SIG-M5 treated with dmso at 0.1 percent for 504 hours (cell line): Measurements from ENCODE around the gene SLC24A4.

Experiments used
- DNase-seq: peaks from one replicate; lab custom pipeline; 2025; ENCODE audit not compliant: unreplicated experiment; lab: John Stamatoyannopoulos, UW

SLC24A4 gene

DNA sequence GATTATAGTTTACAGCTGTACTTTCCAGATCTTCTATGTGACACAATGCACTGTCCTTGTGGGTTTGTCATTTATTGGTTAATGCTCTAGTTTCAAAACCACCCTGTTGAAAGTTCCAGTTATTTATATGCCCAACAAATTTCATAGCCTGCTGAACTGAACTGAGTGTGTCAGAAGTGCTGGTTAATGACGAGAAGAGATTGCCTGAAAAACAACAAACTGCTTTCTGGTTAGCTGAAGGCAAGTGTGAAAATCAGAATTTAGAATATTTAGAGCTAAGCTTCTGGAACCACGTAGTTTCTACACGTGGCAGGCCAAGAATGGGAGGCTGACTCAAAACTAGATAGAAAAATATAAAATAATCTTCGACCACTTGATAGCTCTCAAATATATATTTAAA is 171.5 kb downstream of the SLC24A4 start:
- peak; percentile 68 for DNase-seq

- DNase-seq: peak; percentile 58
Measured at GRCh38 chr14:92495027-92495426, 172.1 kb downstream of the SLC24A4 start.

- DNase-seq: no peak
Measured at GRCh38 chr14:92496191-92496857, 173.4 kb downstream of the SLC24A4 start.

DNA sequence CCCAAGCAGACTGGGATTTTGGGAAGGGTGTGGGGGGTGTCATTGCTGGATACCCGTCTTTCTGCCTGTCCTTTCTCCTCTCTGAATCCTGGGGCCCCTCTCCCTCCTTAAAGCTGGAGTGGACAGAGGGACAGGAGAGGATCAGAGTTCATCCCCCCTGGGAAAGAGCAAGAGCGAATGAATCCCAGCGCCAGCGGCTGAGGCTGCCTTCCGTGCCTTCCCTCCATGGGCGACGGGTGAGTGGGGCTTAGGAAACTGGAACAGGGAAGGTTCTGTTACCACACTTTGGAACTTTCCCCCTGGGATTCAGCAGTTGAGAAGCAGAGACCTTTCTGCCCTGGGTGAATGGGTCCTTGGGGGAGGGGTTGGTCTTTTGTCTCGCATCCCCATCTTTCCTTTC is 174.4 kb downstream of the SLC24A4 start:
- DNase-seq: no peak

DNA sequence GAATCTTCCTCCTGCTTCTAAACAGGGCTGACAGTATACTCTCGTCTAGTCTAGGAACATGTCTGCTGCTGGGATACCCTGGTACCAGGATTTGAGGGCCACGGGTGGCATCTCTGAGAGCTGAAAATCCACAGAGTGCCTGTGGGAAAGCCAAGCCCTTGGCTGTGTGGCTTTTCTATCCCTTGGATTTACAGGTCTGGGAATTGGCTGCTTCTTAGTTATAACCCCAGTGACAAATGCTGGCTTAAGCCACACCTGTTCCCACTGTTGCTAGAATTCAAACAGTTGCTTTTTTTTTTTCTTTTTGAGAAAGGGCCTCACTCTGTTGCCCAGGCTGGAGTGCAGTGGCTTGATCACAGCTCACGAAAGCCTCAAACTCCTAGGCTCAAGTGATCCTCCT is 176.3 kb downstream of the SLC24A4 start:
- DNase-seq: no peak

DNA sequence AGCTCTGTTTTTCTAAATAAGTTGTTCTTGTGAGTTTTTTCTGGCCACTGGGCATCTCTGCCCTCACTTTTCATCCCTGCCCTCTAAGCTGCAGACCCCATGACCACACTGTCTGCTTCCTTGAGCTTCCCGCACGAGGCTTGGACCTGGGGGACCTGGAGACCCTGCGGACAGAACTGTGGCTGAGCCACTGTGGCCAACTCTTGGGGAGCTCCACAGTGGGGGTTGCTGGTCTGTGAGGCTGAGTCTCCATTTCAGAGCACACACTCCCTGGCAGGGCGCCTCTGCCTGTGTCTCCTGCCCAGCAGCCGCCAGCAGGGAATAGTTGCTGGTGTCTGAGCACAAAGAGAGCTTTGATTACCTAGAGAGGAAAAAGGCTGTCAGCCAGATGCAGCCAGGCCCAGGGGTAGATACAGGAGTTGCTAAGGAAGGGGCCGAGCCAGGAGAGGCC is 177.6 kb downstream of the SLC24A4 start:
- DNase-seq: no peak

DNA sequence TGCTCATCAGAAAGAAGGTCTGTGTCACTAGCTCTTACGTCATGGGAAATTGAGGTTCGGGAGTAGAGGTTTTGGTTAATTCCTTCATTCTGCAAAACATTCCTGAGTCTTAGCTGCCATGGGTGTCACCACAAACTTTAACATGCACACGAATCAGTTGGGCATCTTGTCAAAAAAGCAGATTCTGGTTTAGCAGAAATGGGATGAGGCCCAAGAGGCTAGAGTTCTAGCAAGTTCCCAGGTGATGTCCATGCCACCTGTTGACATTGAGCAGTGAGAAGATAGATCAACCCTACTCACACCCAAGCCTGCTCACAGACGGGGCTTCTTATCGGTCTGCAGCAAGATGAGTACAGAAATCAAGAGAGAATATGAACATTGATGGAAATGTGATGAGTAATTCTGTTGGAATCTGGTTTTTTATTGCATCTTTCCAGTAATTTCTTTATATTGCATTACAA is 179.0 kb downstream of the SLC24A4 start:
- DNase-seq: no peak

GRCh38 chr14:92502541-92503286 is 179.7 kb downstream of the SLC24A4 start:
- no peak for DNase-seq

DNA sequence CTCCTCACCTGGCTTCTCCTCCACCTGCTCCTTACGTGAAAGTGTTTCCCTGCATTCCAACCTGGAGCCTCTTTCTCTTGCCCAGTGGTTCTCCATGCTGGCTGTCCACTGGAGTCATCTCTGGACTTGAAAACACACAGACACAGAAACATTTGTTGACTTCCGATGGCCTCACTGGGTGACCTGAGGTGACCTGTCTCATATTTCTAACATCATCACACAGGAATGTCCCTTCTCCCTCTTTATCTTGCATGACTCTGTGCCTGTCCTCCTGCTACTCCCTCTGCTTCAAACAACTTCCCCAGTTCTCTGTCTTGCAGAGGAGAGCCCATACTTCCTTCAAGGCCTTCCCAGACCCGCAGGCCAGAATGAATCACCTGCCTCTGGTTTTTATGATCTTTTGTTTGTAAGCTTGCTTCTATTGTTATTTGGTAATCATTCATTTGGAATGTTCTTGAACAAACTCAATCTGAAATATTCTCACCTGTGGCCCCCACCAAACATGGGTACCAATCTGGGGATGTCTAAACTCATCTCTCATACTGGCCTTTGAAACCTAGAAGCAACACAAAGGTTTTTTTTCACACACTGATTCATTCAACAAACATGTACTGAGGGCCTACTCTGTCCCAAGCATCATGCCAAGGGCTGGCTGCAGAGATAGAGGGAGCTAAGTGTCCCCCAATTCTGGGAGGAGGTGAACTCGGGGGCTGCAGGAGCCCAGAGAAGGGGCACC is 181.0 kb downstream of the SLC24A4 start:
- no peak for DNase-seq

DNA sequence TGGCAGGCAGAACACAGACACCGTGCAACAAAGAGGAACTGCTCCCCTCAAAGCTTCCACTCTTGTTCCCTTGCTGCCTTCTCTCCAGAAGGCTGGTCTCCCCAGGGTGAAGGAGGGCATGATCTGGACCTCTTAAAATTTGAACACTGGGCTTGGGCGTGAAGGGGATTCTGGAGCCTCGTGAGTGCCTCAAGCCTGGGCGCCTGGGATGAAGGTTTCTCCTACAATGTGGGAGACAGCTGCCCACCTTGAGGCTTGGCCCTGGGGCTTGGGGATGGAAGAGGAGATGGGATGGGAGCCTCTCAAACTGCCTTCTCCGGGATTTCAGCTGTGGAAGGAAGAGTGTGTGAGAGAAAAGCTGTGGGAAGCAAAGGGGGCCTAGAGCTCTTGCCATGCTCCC is 182.9 kb downstream of the SLC24A4 start:
- no peak for DNase-seq

- DNase-seq: no peak
Measured at GRCh38 chr14:92506231-92506630, 183.3 kb downstream of the SLC24A4 start.

GRCh38 chr14:92507174-92507768 is 184.3 kb downstream of the SLC24A4 start:
- DNase-seq: peak; percentile 79

GRCh38 chr14:92510972-92511371 is 188.0 kb downstream of the SLC24A4 start:
- DNase-seq: no peak

DNA sequence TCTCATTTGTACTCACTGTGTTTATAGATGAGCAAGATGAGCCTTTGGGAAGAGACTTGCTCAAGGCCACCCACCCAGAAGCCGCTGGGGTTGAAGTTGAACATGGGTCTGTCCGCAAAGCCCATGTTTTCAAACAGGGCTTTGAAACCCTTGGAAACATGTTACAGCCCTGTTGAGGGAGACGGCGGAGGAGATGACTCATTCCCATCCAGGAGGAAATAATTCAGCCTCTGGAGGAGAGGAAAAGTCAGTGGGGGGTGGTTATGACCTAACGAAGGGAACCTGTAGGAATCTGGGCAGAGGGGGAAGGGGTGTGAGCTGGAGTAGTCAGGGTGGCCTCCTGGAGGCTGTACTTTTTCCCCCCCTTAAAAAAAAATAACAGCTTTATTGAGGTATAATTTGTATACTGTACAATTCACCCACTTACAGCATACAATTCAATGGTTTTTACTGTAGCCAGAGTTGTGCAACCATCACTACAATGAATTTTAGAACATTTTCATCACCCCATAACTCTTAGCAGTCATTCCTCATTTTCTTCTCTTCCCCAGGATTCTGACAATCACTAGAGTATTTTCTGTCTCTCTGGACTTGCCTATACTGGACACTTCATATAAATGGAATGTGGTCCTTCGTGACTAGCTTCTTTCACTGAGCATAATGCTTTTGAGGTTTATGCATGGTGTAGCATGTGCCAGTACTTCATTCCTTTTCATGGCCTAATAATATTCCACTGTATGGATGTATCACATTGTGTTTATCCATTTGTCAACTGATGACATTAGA is 188.7 kb downstream of the SLC24A4 start:
- DNase-seq: no peak

GRCh38 chr14:92512807-92513203 is 189.8 kb downstream of the SLC24A4 start:
- DNase-seq: no peak

- DNase-seq: peak; percentile 14
Measured at GRCh38 chr14:92513204-92513965, 190.4 kb downstream of the SLC24A4 start, which contains the start of gene RIN3. TSS of gene RIN3 (plus strand) at chr14:92513781. CDS start at chr14:92513933, 152 bp downstream.

- DNase-seq: no peak
Measured at GRCh38 chr14:92513966-92514843, 191.2 kb downstream of the SLC24A4 start.

GRCh38 chr14:92514844-92515514 is 192.0 kb downstream of the SLC24A4 start:
- DNase-seq: no peak
